DND-41 (cell line): ENCODE results near the gene PDS5B.

Source experiments
- EZH2 ChIP-seq: IDR thresholded peaks from 3 replicates; pipeline ENCODE4 v1.6.1; 2012; ENCODE audit warnings: borderline replicate concordance, low read depth, mild to moderate bottlenecking, moderate library complexity, low read length, inconsistent platforms; ENCODE audit not compliant: severe bottlenecking
- TF ChIP-seq, protein P1 (sequence below): IDR thresholded peaks from 2 replicates; pipeline ENCODE4 v1.5.1; 2012; ENCODE audit warnings: borderline replicate concordance, low read length, moderate library complexity, mild to moderate bottlenecking; ENCODE audit not compliant: poor library complexity, severe bottlenecking; ENCODE audit errors: extremely low read depth

- TF ChIP-seq, protein P1, sequence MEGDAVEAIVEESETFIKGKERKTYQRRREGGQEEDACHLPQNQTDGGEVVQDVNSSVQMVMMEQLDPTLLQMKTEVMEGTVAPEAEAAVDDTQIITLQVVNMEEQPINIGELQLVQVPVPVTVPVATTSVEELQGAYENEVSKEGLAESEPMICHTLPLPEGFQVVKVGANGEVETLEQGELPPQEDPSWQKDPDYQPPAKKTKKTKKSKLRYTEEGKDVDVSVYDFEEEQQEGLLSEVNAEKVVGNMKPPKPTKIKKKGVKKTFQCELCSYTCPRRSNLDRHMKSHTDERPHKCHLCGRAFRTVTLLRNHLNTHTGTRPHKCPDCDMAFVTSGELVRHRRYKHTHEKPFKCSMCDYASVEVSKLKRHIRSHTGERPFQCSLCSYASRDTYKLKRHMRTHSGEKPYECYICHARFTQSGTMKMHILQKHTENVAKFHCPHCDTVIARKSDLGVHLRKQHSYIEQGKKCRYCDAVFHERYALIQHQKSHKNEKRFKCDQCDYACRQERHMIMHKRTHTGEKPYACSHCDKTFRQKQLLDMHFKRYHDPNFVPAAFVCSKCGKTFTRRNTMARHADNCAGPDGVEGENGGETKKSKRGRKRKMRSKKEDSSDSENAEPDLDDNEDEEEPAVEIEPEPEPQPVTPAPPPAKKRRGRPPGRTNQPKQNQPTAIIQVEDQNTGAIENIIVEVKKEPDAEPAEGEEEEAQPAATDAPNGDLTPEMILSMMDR: no peak
- no peak for TF ChIP-seq EZH2
These were observed 24.3 kb downstream of the PDS5B start for GRCh38 chr13:32610538-32610937.
